HL-60 (cell line): ENCODE results near the gene NKPD1.

Experiments
- GABPA ChIP-seq: IDR thresholded peaks from 2 replicates; pipeline ENCODE4 v1.6.1; 2012; ENCODE audit warnings: low read depth
- POLR2AphosphoS5 ChIP-seq: IDR thresholded peaks from 2 replicates; pipeline ENCODE4 v1.6.1; 2012; ENCODE audit warnings: low read depth
- SPI1 ChIP-seq: IDR thresholded peaks from 2 replicates; pipeline ENCODE4 v1.6.1; 2012; ENCODE audit warnings: low read depth, mild to moderate bottlenecking, borderline replicate concordance
- TF ChIP-seq, protein P1 (sequence below): IDR thresholded peaks from 2 replicates; pipeline ENCODE4 v1.6.1; 2012; ENCODE audit warnings: low read depth; ENCODE audit not compliant: insufficient replicate concordance
- TF ChIP-seq, protein P2 (sequence below): IDR thresholded peaks from one replicate; pipeline ENCODE4 v1.5.1; 2011; ENCODE audit warnings: low read length, control low read depth, inconsistent platforms; ENCODE audit not compliant: insufficient read depth

DNA sequence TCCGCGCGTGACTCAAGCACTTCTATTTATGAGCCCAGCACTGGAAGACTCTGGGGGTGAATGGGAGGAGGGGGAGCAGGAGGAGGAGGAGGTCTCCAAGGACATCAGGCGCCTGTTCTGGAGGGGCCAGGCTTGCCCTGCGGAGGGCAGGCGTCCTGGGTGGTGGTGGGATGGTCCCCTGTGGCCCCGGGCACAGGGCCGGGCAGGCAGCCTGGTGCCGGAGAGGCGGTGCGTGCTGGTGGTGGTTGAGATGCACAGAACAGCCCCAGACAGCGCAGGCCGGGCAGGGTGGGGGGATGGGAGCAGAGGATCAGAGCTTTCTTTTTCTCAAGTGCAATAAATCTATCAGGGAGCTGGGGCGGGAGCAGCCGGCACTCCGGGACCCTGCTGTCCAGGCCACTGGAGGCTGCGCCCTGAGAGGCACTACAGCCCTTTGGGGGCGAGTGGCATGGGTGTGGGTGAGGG is 14.0 kb downstream of the NKPD1 start:
- TF ChIP-seq, protein P1, sequence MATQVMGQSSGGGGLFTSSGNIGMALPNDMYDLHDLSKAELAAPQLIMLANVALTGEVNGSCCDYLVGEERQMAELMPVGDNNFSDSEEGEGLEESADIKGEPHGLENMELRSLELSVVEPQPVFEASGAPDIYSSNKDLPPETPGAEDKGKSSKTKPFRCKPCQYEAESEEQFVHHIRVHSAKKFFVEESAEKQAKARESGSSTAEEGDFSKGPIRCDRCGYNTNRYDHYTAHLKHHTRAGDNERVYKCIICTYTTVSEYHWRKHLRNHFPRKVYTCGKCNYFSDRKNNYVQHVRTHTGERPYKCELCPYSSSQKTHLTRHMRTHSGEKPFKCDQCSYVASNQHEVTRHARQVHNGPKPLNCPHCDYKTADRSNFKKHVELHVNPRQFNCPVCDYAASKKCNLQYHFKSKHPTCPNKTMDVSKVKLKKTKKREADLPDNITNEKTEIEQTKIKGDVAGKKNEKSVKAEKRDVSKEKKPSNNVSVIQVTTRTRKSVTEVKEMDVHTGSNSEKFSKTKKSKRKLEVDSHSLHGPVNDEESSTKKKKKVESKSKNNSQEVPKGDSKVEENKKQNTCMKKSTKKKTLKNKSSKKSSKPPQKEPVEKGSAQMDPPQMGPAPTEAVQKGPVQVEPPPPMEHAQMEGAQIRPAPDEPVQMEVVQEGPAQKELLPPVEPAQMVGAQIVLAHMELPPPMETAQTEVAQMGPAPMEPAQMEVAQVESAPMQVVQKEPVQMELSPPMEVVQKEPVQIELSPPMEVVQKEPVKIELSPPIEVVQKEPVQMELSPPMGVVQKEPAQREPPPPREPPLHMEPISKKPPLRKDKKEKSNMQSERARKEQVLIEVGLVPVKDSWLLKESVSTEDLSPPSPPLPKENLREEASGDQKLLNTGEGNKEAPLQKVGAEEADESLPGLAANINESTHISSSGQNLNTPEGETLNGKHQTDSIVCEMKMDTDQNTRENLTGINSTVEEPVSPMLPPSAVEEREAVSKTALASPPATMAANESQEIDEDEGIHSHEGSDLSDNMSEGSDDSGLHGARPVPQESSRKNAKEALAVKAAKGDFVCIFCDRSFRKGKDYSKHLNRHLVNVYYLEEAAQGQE: no peak
- no peak for TF ChIP-seq SPI1
- TF ChIP-seq, protein P2, sequence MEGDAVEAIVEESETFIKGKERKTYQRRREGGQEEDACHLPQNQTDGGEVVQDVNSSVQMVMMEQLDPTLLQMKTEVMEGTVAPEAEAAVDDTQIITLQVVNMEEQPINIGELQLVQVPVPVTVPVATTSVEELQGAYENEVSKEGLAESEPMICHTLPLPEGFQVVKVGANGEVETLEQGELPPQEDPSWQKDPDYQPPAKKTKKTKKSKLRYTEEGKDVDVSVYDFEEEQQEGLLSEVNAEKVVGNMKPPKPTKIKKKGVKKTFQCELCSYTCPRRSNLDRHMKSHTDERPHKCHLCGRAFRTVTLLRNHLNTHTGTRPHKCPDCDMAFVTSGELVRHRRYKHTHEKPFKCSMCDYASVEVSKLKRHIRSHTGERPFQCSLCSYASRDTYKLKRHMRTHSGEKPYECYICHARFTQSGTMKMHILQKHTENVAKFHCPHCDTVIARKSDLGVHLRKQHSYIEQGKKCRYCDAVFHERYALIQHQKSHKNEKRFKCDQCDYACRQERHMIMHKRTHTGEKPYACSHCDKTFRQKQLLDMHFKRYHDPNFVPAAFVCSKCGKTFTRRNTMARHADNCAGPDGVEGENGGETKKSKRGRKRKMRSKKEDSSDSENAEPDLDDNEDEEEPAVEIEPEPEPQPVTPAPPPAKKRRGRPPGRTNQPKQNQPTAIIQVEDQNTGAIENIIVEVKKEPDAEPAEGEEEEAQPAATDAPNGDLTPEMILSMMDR: no peak
- TF ChIP-seq POLR2AphosphoS5: 0 out of 2 replicates have a peak, but pooled peaks have one; percentile 12
- no peak for TF ChIP-seq GABPA
